PFSK-1 (cell line): Measurements from ENCODE around the gene CYTH3.

Source experiments
- FOXP2 ChIP-seq: optimal IDR thresholded peaks from 2 replicates; pipeline ENCODE3; 2011; ENCODE audit warnings: borderline replicate concordance, control low read depth, inconsistent platforms; ENCODE audit not compliant: insufficient read depth; ENCODE audit errors: extremely low read length, extremely low read depth
- POLR2AphosphoS5 ChIP-seq: IDR thresholded peaks from 2 replicates; pipeline ENCODE4 v1.6.1; 2012; ENCODE audit warnings: low read depth, mild to moderate bottlenecking, control low read depth, low read length, moderate library complexity
- SIN3A ChIP-seq: IDR thresholded peaks from 2 replicates; pipeline ENCODE4 v1.6.1; 2012; ENCODE audit warnings: mild to moderate bottlenecking, low read length, moderate library complexity, borderline replicate concordance; ENCODE audit not compliant: insufficient read depth
- TAF1 ChIP-seq: IDR thresholded peaks from 2 replicates; pipeline ENCODE4 v1.6.1; 2012; ENCODE audit warnings: low read length, control low read depth, borderline replicate concordance; ENCODE audit not compliant: insufficient read depth
- TF ChIP-seq, protein P1 (sequence below), 2 experiments: IDR thresholded peaks; 2 replicates each; pipeline versions ENCODE4 v1.6.1 to v1.8.0; 2011 to 2012; ENCODE audit warnings: low read depth in 2 of 2, low read length in 2 of 2, control low read depth in 1 of 2, inconsistent platforms in 1 of 2, mild to moderate bottlenecking in 1 of 2, moderate library complexity in 1 of 2; ENCODE audit not compliant: insufficient read depth in 1 of 2

CYTH3 gene

DNA sequence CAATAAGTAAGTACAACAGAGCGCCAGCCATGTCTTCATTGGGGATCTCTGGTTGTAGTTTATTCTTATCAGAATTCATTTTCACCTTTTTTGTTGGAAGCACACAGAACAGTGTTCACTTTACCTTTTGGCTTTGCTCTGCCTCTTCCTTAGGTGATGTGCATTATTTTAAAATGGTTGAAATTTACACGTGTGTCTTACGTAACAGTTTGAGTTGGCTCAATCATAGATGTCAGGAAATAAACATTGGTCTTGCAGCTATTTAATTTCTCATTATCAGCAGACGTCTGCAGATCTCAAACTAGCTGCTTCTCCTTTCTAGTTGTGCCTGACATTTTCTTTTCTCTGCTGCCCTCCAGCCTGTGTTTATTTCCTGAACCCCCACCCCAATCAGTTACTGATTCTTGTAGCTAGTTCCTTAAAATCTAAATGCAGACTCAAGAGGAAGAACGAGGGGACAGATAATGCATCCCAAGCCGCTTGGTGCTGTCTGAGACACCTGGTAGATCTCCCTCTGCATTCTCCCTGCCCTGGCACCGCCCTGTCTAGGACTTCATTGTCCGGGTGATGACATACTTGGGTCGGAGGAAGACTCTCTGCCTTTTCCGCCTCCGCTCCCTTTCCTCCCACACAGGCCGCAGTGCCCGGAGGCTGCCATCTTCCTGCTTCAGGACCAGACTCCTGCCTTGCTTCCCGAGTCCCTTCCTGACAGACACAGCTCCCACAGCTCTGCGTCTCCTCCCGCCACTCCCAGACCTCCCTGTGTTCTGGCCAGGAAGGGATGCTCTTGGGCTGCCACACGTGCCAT is 133.0 kb downstream of the CYTH3 start:
- TF ChIP-seq SIN3A (no peak), FOXP2 (peak; percentile 62), TAF1 (no peak), POLR2AphosphoS5 (no peak)
- TF ChIP-seq, protein P1, sequence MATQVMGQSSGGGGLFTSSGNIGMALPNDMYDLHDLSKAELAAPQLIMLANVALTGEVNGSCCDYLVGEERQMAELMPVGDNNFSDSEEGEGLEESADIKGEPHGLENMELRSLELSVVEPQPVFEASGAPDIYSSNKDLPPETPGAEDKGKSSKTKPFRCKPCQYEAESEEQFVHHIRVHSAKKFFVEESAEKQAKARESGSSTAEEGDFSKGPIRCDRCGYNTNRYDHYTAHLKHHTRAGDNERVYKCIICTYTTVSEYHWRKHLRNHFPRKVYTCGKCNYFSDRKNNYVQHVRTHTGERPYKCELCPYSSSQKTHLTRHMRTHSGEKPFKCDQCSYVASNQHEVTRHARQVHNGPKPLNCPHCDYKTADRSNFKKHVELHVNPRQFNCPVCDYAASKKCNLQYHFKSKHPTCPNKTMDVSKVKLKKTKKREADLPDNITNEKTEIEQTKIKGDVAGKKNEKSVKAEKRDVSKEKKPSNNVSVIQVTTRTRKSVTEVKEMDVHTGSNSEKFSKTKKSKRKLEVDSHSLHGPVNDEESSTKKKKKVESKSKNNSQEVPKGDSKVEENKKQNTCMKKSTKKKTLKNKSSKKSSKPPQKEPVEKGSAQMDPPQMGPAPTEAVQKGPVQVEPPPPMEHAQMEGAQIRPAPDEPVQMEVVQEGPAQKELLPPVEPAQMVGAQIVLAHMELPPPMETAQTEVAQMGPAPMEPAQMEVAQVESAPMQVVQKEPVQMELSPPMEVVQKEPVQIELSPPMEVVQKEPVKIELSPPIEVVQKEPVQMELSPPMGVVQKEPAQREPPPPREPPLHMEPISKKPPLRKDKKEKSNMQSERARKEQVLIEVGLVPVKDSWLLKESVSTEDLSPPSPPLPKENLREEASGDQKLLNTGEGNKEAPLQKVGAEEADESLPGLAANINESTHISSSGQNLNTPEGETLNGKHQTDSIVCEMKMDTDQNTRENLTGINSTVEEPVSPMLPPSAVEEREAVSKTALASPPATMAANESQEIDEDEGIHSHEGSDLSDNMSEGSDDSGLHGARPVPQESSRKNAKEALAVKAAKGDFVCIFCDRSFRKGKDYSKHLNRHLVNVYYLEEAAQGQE (IDR thresholded peaks at IDR 0.05; ENCODE audit: insufficient read depth in 1 of 2, low read depth in 2 of 2, low read length in 2 of 2) = no peak

DNA sequence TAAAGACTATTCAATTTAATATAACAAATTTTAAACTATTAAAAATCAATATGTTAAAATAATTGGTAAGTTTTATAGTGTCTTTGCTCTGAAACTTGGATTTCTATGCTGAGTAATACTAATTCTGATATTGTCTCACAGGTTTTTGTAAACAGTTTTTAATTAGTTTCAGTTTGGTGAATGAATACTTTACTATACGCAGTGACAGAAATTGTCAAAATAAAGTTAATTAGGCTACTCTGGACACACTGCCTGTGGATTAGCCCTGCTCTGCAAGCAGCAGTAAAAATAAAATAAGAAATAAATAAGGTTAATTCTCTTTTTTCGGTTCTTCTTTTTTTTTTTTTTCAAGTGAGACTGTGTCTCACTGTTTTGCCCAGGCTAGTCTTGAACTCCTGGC is 135.9 kb downstream of the CYTH3 start:
- TF ChIP-seq SIN3A (no peak), POLR2AphosphoS5 (no peak), TAF1 (no peak)
- TF ChIP-seq, protein P1 (IDR thresholded peaks at IDR 0.05; ENCODE audit: insufficient read depth in 1 of 2, low read depth in 2 of 2, low read length in 2 of 2) = no peak

DNA sequence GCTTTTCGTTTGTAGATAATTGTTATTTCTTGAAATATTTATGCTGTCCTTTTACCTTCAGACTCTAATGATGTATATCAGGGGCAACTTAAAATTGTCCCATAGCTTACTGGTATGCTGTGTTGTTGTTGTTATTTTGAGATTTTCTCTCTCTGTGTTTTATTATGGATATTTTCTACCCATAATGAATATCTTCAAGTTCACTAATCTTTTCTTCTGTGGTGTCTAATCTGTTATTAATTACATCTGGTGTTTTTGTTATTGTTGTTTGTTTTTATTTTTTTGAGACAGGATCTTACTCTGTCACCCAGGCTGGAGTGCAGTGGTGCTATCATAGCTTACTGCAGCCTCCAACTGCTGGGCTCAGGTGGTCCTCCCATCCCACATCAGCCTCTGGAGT is 139.2 kb downstream of the CYTH3 start:
- TF ChIP-seq SIN3A (no peak), TAF1 (no peak)

DNA sequence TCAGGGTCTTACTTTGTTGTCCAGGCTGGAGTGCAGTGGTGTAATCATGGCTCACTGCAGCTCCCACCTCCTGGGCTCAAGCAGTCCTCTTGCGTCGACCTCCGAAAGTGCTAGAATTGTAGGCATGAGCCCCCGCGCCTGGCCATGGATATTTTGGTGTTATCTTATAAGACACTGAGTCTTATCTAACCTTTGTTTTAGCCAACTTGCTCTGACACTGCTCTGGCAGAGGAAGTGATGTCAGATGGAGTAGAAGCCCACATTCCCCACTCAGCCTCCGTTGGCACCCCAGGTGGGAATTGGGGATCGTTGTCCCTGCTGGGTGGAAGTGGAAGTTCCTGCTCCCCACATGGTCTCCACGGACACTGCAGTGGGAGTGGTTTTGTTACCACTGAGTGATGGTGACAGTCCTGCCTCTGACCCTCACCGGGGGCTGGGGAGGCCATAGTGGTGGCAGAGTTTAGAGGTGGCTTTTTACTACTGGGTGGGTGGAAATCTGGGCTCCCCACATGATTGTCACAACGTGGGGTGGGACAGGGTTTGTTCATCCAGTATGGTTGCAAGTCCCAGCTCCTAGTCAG is 142.3 kb downstream of the CYTH3 start:
- TF ChIP-seq FOXP2 = no peak

DNA sequence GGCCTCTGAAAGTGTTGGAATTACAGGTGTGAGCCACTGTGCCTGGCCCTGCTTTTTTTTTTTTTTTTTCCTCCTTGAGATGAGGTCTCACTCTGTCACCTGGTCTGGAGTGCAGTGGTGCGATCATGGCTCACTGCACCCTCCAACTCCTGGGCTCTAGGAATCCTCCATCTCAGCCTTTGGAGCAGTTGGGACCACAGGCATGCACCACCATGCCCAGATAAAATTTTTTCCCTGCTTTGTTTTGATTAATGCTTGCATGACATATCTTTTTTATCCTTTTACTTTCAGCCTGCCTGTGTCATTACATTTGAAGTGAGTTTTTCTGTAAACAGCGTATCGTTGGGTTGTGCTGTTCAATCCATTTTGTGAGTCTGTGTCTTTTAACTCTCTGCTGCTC is 144.2 kb downstream of the CYTH3 start:
- TF ChIP-seq SIN3A (no peak), TAF1 (no peak), FOXP2 (no peak), POLR2AphosphoS5 (no peak)
- TF ChIP-seq, protein P1 (IDR thresholded peaks at IDR 0.05; ENCODE audit: insufficient read depth in 1 of 2, low read depth in 2 of 2, low read length in 2 of 2) = no peak

DNA sequence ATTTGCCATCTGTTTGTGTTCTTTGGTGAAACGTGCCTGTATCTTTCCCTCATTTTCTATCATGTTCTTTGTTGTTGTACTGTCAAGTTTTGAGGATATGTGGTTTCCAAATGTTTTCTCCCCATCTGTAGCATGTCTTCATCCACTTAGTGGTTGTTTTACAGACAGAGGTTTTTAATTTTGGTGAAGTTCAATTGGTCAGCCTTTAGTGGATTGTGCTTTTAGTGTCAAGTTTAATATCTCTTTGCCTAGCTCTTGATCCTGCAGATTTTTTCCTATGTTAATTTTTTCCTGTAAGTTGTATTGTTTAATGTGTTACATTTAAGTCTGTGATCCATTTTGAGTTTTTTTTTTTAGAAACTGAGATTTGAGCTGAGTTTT is 145.3 kb downstream of the CYTH3 start:
- TF ChIP-seq FOXP2 (no peak), TAF1 (no peak), SIN3A (no peak), POLR2AphosphoS5 (no peak)
- TF ChIP-seq, protein P1 (IDR thresholded peaks at IDR 0.05; ENCODE audit: insufficient read depth in 1 of 2, low read depth in 2 of 2, low read length in 2 of 2) = no peak
